Left lung (tissue), 10 donors: ENCODE data around the gene COL25A1. TPM values are rescaled to one million over a fixed set of nuclear protein-coding genes. Genes with fewer than 3 reads are reported as not detected.

Experiments used
- ATAC-seq: fragments of 200-7000 bp; cut with Tn5 transposase; one replicate; pipeline ENCODE4 v1.9.1; 2020; ENCODE audit warnings: moderate library complexity
- DNase-seq, 4 donors: peaks; one replicate each; pipeline ENCODE4 v3.0.0-alpha.2; 2013 to 2020
- H3K27ac ChIP-seq, 2 donors: fragments of 200-600 bp; sonication (generic) in 1 of 2; one replicate each; pipeline versions ENCODE4 v1.5.0 to v1.8.0; 2020 to 2021
- H3K27me3 ChIP-seq, 2 donors: fragments of 200-600 bp; sonication (generic) in 1 of 2; one replicate each; pipeline versions ENCODE4 v1.5.0 to v1.8.0; 2020 to 2021
- H3K36me3 ChIP-seq, 2 donors: fragments of 200-600 bp; sonication (generic) in 1 of 2; one replicate each; pipeline versions ENCODE4 v1.5.0 to v1.8.0; 2020 to 2021
- H3K4me1 ChIP-seq, 2 donors: fragments of 200-600 bp; one replicate each; pipeline ENCODE4 v1.8.0; 2021
- H3K4me3 ChIP-seq, 2 donors: fragments of 200-600 bp; sonication (generic) in 1 of 2; one replicate each; pipeline versions ENCODE4 v1.5.0 to v1.8.0; 2020 to 2021; ENCODE audit warnings: mild to moderate bottlenecking in 1 of 2
- H3K9me3 ChIP-seq, 2 donors: fragments of 200-600 bp; sonication (generic) in 1 of 2; one replicate each; pipeline versions ENCODE4 v1.5.0 to v1.8.0; 2020 to 2021
- CTCF ChIP-seq, 2 donors: fragments of 200-600 bp; sonication (generic) in 1 of 2; IDR thresholded peaks; one replicate each; pipeline versions ENCODE4 v1.5.0 to v1.8.0; 2021; ENCODE audit warnings: antibody characterized with exemption in 2 of 2
- intact Hi-C, 2 donors: fragments of 100-400 bp; cut with DNase I; formaldehyde crosslinking; loops; one replicate each; pipeline versions ENCODE4 v1.11.2 to v1.14.2; 2022
- polyA plus RNA-seq, 6 donors: library from polyadenylated mRNA; unstranded; fragments of 120-200 nt; gene quantifications; one replicate each; pipeline ENCODE4 v1.2.1, GENCODE V29; 2013; ENCODE audit not compliant: insufficient read length in 6 of 6
- total RNA-seq, 2 donors: library from RNA; stranded (reverse); fragmentation: NEBNext Ultra II Directional; extraction: Animal tissue kit (Norgen Biotek cat#: 25700); gene quantifications; one replicate each; pipeline ENCODE4 v1.2.1, GENCODE V29; 2021
- donor health status: DM: no; HTN: yes; CAD: no.
- donor health status: DM: no; HTN: no; CAD: no.

The COL25A1 gene
- total and polyA plus RNA-seq, 8 donors = 0.13 to 1.8 (median 1.4) TPM

GRCh38 chr4:109172301-109172700, 130.2 kb downstream of the COL25A1 start:
- H3K27me3 ChIP-seq = no peaks in the 10 kb centered on the region
- intact Hi-C loops = loop anchor here in 1 of 2 donors (10.0 kb wide), 1 partner anchor 1018 kb away; no protein-coding TSS in a partner anchor

DNA sequence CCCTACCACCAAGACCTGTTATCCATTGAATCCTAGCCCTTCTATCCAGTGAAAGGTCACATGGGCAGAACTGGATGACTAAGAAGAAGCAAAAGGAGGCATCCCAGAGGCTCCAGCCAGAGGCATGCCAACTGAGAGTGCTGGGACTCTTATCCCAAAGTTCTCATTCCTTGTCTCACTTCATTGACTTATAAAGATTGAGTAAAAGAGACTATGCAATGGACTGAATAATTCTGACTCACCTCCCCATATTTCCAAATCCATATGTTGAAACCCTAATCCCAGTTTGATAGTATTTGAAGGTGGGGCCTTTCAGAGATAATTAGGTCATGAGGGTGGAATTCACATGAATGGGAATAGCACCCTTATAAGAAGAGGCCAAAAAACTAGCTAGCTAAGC, 131.4 kb downstream of the COL25A1 start:
- ATAC-seq = no peak
- intact Hi-C loops = loop anchor here in 1 of 2 donors (10.0 kb wide), 1 partner anchor 1016 kb away; no protein-coding TSS in a partner anchor

More at GRCh38 chr4:109172301-109172700, 130.2 kb downstream of the COL25A1 start:
- Histone ChIP-seq H3K27ac (no peak overlapping the region), H3K36me3 (no peaks in the 10 kb centered on the region), H3K4me1 (no peaks in the 10 kb centered on the region), H3K4me3 (no peak overlapping the region), H3K9me3 (no peaks in the 10 kb centered on the region)
- no peak for DNase-seq
- no peak for ATAC-seq
- no peak for TF ChIP-seq CTCF (IDR thresholded peaks at IDR 0.05)

DNA sequence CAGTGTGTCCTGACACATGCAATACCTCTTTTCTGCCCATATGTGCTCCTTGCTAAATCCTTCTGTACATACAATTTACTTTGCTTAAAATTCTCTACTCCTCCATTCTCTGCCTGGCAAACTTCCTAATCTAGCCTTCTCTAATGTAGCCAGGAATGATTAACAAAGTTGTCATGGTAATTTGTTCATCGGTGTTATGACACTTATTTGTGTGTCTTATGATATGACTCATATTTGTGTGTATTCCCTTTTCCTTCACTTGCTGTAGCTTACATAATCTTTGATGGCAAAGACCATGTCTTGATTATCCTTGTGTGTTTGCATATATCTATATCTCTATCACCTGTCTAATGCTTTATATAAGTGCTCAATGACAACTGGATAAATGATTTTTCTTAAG, 133.3 kb downstream of the COL25A1 start:
- intact Hi-C loops = no loop called here
- H3K4me3 ChIP-seq = no peak overlapping the region
- no peak for TF ChIP-seq CTCF (IDR thresholded peaks at IDR 0.05)
- no peak for ATAC-seq
- no peak overlapping the region for H3K27ac ChIP-seq
- no peaks in the 10 kb centered on the region for H3K9me3 ChIP-seq
- H3K27me3 ChIP-seq = no peaks in the 10 kb centered on the region
- H3K36me3 ChIP-seq = no peaks in the 10 kb centered on the region
- H3K4me1 ChIP-seq = no peaks in the 10 kb centered on the region
- DNase-seq = no peak

More for the DNA sequence above, 131.4 kb downstream of the COL25A1 start:
- Histone ChIP-seq H3K27me3 (no peaks in the 10 kb centered on the region), H3K27ac (no peak overlapping the region), H3K4me3 (no peak overlapping the region), H3K9me3 (no peaks in the 10 kb centered on the region), H3K36me3 (no peaks in the 10 kb centered on the region), H3K4me1 (no peaks in the 10 kb centered on the region)
- no peak for TF ChIP-seq CTCF (IDR thresholded peaks at IDR 0.05)
- DNase-seq = no peak

DNA sequence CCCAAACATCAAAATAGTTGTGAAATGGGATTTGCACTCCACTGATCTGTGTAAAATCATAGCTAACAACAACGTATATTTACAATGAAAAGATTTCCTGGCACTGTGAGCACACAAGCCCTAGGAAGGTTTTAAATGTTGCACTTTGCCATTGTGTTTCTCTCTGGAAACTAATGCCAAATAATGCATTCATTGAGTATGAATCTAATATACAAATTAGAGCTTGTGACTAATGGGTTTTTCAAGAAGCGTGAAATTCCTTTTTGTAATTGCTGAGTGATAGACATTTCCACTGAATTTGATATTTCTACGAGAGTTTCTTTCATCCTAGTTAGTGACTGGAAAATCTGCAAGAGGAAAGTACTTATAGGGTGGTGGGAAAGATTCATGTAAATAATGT, 135.9 kb downstream of the COL25A1 start:
- Histone ChIP-seq H3K4me1 (no peaks in the 10 kb centered on the region), H3K36me3 (no peaks in the 10 kb centered on the region), H3K9me3 (no peaks in the 10 kb centered on the region), H3K4me3 (no peak overlapping the region), H3K27ac (no peak overlapping the region), H3K27me3 (no peaks in the 10 kb centered on the region)
- ATAC-seq (no peak), DNase-seq (no peak)
- intact Hi-C loops = no loop called here
- no peak for TF ChIP-seq CTCF (IDR thresholded peaks at IDR 0.05)

DNA sequence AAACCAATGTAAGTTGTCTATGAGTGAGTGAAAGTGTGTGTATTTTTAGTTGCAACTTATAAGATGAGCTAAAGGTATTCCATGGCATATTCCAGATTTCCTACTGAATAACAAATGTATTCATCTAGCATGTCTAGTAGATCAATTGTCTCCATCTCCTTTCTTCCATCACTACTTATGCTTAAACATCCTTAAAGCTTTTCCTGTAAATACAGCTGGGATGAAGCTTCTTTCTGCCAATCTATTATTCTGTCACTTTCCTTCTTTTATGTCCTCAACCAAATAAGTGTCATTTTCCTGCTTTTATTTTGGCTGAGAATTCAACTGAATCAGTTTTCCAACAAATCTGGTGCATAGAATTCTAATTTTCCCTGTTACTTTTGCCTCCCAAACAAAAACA, 136.3 kb downstream of the COL25A1 start:
- no peaks in the 10 kb centered on the region for H3K4me1 ChIP-seq
- no peak overlapping the region for H3K4me3 ChIP-seq
- no peak for TF ChIP-seq CTCF (IDR thresholded peaks at IDR 0.05)
- H3K27ac ChIP-seq = no peak overlapping the region
- no peaks in the 10 kb centered on the region for H3K27me3 ChIP-seq
- intact Hi-C loops = no loop called here
- ATAC-seq (no peak), DNase-seq (no peak)
- no peaks in the 10 kb centered on the region for H3K9me3 ChIP-seq
- H3K36me3 ChIP-seq = no peaks in the 10 kb centered on the region
